NCI-H526 (cell line): ENCODE data around the gene EFCAB6.
A peak's percentile ranks its signal among the peaks of the same experiment; 100 is the strongest.

ENCODE experiments used
- DNase-seq, 2 experiments: peaks; one replicate each; lab custom pipeline; 2025; lab: John Stamatoyannopoulos, UW

Gene EFCAB6

GRCh38 chr22:43532301-43533155, 279.6 kb downstream of the EFCAB6 start:
- no peak for DNase-seq

GRCh38 chr22:43531651-43532050, 280.5 kb downstream of the EFCAB6 start:
- DNase-seq = no peak

GRCh38 chr22:43530349-43531201, 281.5 kb downstream of the EFCAB6 start:
- no peak for DNase-seq

GRCh38 chr22:43529934-43530333, 282.2 kb downstream of the EFCAB6 start:
- DNase-seq = no peak

GRCh38 chr22:43529461-43529860, 282.6 kb downstream of the EFCAB6 start:
- no peak for DNase-seq

- DNase-seq = no peak
Observed at GRCh38 chr22:43528601-43529360, 283.3 kb downstream of the EFCAB6 start.

GRCh38 chr22:43526946-43527345, 285.2 kb downstream of the EFCAB6 start:
- no peak for DNase-seq

GRCh38 chr22:43526117-43526655, 285.9 kb downstream of the EFCAB6 start:
- DNase-seq = no peak

GRCh38 chr22:43521716-43522115, 290.4 kb downstream of the EFCAB6 start:
- no peak for DNase-seq

GRCh38 chr22:43520632-43521039, 291.5 kb downstream of the EFCAB6 start:
- DNase-seq = peak in 1 of 2 experiments; percentile 17

- DNase-seq = no peak
Observed at GRCh38 chr22:43516996-43517635, 295.0 kb downstream of the EFCAB6 start.

GRCh38 chr22:43516386-43516785, 295.7 kb downstream of the EFCAB6 start:
- no peak for DNase-seq

GRCh38 chr22:43515902-43516301, 296.2 kb downstream of the EFCAB6 start:
- no peak for DNase-seq

- no peak for DNase-seq
Observed at GRCh38 chr22:43515411-43515810, 296.7 kb downstream of the EFCAB6 start.

GRCh38 chr22:43514476-43515157, 297.5 kb downstream of the EFCAB6 start:
- no peak for DNase-seq

GRCh38 chr22:43512279-43512678, 299.8 kb downstream of the EFCAB6 start:
- no peak for DNase-seq

- DNase-seq = no peak
Observed at GRCh38 chr22:43511276-43511910, 300.7 kb downstream of the EFCAB6 start.

GRCh38 chr22:43510281-43511070, 301.6 kb downstream of the EFCAB6 start:
- no peak for DNase-seq

GRCh38 chr22:43509337-43509736, 302.8 kb downstream of the EFCAB6 start:
- DNase-seq = no peak

GRCh38 chr22:43508489-43508888, 303.6 kb downstream of the EFCAB6 start:
- DNase-seq = no peak
